Islet of Langerhans (tissue), 1 donor: ENCODE data around the gene GABBR2.
"Not testable (repeated sequence)": the region's sequence is repeated elsewhere in the genome, so short reads cannot be mapped to it uniquely, and the experiment has no call there.

Experiments used
- FAIRE-seq: peaks from one replicate; lab custom pipeline; 2011; peaks lifted over from hg19 to GRCh38; lab: Jason Lieb, UNC

The GABBR2 gene

DNA sequence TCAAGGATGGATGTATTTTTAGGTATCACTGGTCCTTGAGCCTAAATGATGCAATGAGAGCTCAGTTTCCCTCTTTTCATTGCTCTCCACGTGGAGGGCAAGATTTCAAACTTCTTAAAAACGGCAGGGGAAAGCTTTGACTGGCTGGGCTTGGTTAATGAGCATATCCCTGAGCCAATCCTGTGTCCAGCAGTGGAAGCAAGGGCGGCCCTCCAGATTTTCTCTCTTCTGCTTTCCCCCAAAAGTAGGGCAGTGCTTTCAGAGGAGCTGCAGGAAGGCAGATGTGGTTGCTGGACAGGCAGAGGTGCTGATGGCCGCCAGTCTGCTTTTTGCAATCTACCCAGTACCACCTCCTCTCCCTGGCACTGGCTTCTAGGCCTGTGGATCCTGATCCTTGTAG, 423.3 kb downstream of the GABBR2 start:
- no peak for FAIRE-seq

DNA sequence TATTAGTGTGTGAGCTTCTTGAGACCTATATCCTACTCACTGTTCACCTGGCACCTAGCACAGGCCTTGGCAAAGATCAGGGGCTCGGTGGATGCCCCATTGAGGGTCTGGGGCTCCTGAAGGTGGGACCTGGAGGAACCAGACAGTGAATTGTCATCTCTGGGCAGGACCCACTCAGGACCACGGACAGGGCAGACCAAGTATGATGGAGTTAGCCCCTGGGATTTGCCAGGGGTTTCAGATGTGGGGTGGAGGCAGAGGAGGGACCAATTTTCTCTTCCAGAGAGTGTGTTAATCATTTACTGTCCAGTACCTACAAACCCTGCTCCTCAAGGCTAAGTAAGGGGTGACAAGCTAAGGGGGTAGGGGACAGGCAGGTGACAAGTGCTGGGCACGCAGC, 424.0 kb downstream of the GABBR2 start:
- FAIRE-seq = no peak

DNA sequence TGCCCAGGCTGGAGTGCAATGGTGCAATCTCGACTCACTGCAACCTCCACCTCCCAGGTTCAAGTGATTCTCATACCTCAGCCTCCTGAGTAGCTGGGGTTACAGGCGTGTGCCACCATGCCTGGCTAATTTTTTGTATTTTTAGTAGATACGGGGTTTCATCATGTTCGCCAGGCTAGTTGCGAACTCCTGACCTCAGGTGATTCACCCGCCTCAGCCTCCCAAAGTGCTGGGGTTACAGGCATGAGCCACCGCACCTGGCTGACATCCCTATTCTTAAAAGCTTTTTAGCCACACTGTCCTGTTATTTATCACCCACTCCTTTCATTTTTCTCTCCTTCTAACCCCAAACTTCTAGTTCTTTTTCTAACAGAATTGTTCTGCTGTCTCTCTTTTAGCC, 425.6 kb downstream of the GABBR2 start:
- not testable (repeated sequence) for FAIRE-seq

DNA sequence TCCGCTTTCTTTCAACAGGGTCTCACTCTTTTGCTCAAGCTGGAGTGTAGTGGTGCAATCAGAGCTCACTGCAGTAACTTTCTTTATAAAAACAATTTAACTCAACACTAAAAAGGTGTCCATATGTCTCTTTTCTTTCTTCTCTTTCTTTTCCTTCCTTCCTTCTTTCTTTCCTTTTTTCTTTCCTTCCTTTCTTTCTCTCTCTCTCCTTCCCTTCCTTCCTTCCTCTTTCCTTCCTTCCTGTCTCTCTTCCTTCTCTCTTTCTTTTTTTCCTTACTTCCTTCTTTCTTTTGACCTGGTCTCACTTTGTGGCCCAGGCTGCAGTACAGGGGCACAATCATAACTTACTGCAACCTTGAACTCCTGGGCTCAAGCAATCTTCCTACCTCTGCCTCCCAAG, 427.5 kb downstream of the GABBR2 start:
- FAIRE-seq = no peak

DNA sequence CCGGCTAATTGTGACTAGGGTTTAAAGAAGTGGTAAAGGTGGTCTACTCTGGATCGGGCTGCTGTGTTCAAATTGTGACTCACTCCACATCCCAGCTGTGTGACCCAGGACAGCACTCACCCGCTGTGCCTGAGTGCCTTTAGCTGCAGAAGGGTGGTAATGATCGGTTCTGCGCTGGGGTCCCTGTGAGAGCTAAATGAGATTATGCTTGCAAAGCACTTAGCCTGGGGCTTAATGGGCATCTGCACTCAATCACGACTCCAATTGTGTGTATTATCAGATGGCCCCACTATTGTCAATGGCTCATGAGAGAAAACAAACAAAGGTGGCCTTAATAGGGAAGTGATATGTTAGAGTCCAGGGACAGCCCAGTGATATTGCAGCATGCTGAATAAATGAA, 428.2 kb downstream of the GABBR2 start:
- no peak for FAIRE-seq

DNA sequence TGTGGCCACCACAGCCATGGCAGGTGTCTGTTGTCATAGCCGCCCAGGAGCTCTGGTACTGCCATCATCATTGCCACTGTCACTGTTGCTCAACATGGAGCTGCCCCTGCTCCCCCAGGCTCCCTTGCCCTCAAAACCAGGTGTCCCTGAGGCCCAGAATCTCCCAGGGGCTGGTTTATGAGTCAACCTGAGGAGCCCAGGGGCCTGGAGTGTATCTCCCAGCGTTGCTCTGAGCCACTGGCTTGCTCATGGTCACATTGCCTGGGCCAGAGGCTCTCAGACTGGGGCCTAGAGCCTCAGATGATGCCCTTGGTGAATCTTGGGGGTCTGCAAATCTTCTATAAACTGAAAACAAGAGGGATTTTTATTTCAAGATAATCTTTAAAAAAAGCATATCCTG, 428.6 kb downstream of the GABBR2 start:
- FAIRE-seq = no peak

DNA sequence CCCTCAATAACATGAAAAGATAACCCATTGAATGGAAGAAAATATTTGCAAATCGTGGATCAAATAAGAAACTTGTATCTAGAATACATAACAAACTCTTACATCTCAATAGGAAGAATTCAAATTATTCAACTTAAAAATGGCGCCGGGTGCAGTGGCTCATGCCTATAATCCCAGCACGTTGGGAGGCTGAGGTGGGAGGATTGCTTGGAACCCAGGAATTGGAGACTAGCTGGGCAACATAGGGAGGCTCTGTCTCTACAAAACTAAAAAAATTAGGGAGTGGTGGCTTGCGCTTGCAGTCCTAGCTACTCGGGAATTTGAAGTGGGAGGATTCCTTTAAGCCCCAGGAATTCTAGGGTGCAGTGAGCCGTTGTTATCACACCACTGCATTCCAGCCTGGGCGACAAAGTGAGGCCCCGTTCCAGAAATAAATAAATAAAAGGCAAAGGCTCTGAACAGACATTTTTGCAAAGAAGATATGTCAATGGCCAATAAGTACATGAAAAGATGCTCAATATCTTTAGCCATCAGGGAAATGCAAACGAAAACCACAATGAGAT, 431.7 kb downstream of the GABBR2 start:
- FAIRE-seq = no peak

DNA sequence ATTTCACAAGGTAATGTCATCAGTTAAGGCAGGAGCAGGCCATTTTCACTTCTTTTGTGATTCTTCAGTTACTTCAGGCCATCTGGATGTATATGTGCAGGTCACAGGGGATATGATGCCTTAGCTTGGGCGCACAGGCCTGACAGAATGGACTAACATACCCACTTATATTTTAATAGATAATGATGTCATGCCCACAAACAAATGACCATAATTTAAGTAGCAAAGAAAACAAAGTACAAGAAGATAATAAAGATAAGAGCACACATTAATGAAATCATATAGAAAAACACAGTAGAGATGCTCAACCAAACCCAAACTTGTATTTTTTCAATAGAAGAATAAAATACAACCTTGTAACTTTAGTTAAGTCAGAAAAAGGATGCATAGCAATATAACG, 433.6 kb downstream of the GABBR2 start:
- no peak for FAIRE-seq

DNA sequence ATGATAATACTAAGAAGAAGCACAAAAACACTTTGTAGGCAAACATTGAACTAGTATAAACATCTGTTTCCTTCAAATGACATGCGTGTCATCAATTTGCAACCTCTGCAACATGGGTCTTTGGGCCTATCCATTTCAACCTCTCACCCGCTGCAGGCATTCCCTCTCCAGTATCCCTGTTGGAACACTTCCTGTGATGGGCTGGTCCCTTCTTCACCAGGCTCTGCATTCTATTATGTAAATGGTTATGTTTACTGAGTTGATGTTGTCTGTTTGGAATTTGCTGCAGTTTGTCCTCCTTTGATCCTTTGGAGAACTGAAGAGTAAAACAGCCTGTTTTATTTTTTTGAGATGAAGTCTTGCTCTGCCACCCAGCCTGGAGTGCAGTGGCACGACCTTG, 436.7 kb downstream of the GABBR2 start:
- no peak for FAIRE-seq

DNA sequence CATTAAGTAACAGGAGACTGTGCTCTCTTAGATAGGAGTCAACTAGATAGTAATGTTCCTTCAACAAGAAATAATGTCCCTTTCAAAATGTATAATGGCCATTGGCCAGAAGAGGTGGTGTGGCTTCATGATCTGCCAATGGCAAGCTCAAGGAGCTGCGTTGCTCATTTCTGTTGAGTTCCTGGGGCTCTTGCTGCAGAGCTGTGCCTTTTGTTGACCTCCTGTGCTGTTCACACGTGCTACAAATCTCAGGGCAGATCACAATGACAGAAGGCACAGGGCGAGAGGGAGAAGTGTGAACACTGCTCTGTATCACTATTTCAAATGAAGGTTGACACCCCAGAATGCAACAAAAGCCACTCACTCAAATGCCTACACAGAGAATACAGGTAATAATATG, 437.3 kb downstream of the GABBR2 start:
- FAIRE-seq = no peak

DNA sequence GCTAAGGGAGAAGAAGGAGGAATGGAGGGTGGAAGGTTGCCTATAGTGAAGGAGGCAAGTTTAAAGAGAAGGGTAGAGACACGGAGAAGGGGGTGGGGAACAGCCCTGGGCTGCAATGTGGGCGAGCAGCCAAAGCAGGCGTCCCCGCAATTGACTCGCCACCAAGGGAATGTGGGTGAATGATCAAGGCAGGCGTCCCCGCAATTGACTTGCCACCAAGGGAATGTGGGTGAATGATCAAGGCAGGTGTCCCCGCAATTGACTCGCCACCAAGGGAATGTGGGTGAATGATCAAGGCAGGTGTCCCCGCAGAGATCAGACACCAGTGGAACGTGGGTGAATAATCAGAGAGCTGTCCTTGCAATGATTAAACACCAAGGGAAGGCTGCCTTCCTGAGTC, 438.5 kb downstream of the GABBR2 start:
- not testable (repeated sequence) for FAIRE-seq

DNA sequence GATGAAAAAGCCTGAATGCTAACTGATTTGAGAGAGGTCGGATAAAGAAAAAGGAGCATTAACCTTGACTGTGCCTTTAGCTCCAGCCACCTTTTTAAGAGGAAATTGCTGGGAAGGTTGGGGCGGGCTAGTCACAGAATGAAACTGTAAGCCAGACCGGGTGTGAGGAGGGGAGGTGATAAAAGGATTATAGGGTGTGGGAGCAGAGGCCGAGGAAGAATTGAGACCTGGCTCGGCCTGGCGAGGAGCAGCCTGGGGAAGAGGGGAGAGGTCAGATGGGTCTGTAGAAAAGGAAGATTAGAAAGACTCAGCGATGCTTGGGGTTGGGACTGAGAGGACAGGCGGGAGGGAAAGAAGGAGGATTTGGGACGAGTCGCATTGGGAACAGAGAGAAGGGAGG, 439.1 kb downstream of the GABBR2 start:
- not testable (repeated sequence) for FAIRE-seq

DNA sequence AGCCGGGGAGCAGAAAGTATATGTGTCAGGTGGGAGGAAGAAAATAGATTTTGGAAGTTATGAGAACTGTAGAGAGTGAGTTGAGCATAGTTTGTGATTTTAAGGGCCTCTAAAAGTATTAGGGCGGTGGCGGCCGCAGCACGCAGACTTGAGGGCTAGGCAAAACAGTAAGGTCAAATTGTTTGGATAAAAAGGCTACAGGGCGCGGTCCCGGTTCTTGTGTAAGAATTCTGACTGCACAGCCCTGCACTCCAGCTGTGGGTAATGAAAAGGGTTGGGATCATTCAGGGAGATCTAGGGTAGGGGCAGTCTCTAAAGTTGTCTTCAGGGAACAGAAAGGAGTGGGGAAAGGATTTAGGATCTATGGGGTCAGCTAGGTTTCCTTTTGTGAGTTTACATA, 441.2 kb downstream of the GABBR2 start:
- FAIRE-seq = not testable (repeated sequence)

DNA sequence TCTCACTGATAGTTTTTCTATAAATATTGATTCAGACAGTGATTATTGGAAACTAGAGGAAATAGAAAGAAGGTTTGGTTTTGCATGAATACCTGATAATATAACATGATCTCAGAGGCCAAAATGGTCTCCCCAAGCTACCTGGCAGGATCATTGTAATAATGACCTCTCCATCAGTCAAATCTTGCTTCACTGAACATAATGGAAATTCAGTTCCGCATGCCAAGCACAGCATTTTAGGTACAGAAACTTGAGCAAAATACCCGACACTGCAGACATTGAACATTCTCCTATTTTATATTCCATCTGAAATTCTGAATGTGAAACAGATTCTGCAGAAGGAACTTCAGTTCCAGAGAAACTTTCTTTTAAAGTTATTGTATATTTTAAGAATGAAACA, 444.2 kb downstream of the GABBR2 start:
- FAIRE-seq = no peak

DNA sequence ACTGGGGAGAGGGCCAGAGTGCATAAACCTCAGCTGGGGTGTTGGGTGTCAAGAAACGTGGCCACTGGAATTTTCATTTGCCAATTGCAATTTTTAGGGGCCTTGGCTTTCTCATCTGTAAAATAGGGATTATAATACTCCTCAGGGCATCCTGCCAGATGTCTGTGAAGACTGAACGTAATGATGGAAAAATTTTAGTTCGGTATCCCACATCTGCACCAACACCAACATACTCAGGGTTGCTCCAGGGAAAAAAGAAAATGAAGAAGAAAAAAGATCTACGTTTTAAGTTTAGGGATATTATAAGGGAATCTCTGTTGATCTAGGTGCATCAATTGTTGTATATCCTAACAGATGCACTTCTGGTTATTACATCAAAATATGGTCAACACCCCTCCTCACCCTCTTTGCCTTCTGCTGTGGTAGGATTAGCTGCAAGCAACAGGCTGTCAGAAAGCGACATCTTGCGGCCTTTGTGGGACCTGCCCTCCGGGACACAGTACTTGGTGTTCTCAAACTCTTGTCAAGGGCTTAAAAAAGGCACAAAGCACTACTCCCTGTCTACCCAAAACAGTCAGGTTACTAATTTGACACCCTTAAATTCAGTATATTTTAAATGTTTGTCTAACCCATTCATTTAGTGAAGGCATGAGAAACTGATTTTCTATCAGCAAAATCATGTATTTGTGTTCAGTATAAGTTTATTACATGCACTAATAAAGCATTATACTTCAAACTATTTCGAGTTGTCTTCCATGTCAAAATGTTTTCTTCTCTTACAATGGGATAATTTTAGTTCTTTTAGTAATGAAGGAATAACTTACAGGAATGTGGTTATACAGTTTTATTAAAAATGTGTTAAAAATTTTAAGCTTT, 445.0 kb downstream of the GABBR2 start:
- peak; percentile 36 for FAIRE-seq

DNA sequence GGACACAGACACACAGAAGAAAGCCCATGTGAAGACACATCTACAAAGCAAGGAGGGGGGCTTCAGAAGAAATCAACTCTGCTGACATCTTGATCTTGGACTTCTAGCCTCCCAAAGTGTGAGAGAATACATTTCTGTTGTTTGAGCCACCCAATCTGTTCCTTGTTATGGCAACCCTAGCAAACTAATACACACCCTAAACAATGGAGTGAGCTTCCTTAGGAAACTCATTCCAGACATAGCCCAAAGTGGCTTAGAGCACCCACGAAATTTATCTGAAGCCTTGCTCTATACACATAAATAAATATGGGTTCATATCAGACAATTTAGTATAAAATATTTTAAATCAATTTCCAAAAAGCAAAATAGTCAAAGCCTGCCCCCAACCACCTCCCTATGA, 445.7 kb downstream of the GABBR2 start:
- no peak for FAIRE-seq

DNA sequence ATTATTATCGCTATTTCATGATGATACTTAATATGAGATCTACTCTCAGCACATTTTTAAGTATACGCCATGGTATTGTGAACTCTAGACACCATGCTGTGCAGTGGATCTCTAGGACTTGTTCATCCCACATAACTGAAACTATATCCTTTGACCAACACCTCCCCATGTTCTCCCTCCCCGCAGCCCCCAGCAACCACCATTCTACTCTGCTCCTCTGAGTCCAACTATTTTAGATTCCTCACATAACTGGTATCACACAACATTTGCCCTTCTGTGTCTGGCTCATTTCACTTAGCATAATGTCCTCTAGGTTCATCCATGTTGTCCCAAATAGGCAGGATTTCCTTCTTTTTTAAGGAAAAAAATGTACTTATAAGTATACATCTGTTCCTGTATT, 446.7 kb downstream of the GABBR2 start:
- no peak for FAIRE-seq

DNA sequence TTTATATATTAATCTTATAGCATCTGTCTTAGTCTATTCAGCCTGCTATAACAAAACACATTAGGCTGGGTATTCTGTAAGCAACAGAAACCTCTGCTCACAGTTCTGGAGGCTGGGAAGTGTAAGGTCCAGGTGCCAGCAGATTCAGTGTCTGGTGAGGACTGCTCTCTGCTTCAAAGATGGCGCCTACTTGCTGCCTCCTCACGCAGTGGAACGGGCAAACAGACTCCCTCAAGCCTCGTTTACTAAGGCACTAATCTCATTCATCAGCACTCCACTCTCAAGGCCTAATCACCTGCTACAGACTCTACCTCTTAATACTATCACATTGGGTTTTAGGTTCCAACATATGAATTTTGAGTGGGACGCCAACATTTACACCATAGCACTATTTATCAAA, 448.1 kb downstream of the GABBR2 start:
- FAIRE-seq = no peak

DNA sequence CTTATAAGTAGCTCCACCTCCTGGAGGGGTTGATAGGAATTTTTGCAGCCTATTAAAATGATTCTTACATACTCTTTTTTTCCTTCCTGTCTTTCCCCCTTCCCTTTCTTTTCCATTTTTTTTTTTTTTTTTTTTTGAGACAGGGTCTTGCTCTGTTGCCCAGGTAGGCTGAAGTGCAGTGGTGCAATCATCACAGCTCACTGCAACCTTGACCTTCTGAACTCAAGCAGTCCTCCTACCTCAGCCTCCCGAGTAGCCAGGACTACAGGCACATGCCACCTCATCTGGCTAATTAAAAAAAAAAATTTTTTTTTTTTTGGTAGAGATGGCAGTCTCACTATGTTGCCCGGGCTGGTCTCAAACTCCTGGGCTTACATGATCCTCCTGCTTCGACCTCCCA, 448.9 kb downstream of the GABBR2 start:
- no peak for FAIRE-seq

DNA sequence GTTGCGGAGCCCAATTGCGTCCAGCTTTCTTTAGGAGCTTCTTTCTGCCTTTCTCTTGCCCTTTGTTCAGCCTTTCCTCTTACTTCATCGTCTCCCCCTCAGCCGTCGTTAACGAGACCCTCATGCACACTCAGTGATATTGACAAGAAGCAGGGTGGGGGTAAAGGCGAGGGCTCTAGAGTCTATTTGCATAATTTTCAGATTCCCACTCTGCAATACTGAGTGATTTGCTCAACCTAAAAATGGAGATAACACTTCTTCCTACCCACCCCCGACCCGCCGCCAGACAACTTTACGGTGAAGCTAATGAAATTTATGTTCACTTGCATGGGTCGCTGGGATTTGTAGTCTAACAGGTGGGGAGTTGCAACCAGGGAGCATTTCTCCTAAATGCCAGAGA, 452.0 kb downstream of the GABBR2 start:
- no peak for FAIRE-seq

DNA sequence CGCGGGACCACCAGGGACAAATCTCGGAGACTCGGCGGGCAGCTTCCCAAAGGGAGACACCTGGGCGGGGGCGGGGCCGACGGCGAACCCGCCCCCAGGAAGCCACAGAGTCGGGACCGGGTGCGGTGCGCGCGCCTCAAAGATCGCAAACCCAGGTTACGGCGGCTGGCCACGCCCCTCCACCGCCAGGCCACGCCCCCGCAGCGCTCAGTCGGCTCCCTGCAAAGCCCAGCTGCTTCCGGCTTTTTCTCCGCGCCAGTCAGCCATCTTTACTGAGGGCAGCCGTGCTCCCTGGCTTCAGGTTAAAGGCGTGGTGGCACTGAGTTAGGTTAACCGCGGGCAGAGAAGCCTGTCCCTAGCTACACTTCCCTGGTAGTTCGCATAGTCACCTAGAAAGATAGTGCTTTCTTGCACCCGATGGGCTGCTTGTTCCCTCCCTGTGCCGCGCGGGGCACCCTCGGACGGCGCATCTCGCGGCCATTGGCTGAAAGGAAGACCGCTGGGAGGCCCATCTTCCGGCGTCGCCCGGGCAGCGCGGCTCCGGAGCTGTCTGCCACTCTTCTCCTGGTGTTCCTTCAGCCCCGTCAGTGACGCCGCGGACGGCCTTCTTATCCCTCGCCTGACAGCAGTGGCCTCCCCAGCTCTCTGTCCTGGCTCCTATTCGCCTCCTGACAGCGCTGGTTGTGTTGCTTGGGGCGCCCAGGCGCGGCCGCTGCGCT, 453.0 kb downstream of the GABBR2 start, which contains the start of gene TBC1D2:
Gene TBC1D2, minus strand, starts transcription at position 72 of the 719 bp plus-strand sequence. CDS start 108 bp downstream, outside the sequence.
- FAIRE-seq = no peak

DNA sequence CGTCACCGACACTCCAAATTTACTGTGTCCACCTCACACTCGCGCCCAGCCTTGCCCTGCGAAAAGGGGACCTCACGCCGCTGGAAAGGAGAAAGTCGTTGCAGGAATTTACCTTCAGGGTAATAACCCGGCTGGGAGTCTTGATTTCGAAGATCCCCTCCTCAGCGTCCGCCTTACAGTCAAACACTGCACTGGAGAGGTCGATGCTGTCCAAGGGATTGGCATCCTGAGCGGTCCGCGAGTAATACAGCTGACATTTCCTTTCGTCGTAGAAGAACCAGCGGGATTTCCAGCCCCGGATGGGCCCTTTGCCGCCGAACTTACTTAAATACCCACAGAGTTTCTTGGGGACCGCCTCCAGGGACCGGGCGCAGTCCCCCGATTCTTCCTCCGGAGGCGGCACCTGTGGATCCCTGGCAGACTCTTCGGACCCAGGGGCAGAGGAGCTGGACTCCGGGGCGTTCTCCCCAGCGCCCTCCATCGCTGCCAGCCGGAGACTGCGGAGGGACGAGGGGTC, 453.6 kb downstream of the GABBR2 start:
- FAIRE-seq = no peak
